ENCODE data around the gene SHROOM3. TPM values are rescaled to one million over a fixed set of nuclear protein-coding genes. Genes with fewer than 3 reads are reported as not detected.

Gene SHROOM3
- total and polyA plus RNA-seq, 10 donors, result 0.37 to 23.9 (median 8.3) TPM

DNA sequence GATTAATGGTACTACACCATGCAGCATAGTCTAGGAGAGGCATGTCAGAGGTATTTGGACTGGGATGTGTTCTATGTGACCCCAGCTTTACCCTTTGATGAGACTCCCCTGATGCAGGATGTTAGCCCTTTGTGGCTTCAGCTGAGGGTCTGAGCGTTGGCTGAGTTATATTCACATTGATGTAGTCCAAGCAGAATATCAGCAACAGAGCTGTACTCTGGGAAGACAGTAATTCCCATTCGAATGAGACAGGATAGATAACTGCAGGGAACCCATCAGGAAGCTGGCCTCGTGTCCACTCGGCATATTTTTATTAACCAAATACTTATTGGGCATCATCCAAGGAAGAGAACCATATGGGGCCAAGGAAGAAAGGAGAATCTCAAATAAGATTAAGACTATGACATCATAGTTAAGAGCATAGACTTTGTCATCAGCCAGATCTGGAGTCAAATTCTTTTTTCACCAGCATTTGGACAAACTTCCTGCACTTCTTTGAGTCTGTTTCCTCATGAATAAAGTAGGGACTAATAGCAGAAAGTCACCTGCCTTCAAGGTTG, 264.8 kb downstream of the SHROOM3 start:
- Histone ChIP-seq H3K9me3 (no peaks in the 10 kb centered on the region), H3K27ac (no peak overlapping the region), H3K27me3 (replicated peaks in 1 of 7) (peaks cover 0 to 21% (median 0%) of the 10 kb centered on the region in 7 donors), H3K4me1 (no peaks in the 10 kb centered on the region), H3K4me3 (no peak overlapping the region), H3K36me3 (no peaks in the 10 kb centered on the region)
- intact Hi-C loops (cut with DNase I; ENCODE audit: low total_unique reads), result no loop called here
- TF ChIP-seq, protein P1, sequence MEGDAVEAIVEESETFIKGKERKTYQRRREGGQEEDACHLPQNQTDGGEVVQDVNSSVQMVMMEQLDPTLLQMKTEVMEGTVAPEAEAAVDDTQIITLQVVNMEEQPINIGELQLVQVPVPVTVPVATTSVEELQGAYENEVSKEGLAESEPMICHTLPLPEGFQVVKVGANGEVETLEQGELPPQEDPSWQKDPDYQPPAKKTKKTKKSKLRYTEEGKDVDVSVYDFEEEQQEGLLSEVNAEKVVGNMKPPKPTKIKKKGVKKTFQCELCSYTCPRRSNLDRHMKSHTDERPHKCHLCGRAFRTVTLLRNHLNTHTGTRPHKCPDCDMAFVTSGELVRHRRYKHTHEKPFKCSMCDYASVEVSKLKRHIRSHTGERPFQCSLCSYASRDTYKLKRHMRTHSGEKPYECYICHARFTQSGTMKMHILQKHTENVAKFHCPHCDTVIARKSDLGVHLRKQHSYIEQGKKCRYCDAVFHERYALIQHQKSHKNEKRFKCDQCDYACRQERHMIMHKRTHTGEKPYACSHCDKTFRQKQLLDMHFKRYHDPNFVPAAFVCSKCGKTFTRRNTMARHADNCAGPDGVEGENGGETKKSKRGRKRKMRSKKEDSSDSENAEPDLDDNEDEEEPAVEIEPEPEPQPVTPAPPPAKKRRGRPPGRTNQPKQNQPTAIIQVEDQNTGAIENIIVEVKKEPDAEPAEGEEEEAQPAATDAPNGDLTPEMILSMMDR (IDR thresholded peaks at IDR 0.05 in 8 of 11, conservative IDR thresholded peaks at IDR 0.05 in 3 of 11), result no peak
- TF ChIP-seq POLR2A (IDR thresholded peaks at IDR 0.05) (no peak), POLR2AphosphoS5 (IDR thresholded peaks at IDR 0.05) (no peak)
- 59 to 94% (median 76%) methylated on average over 4 of the region's 4 CpGs for WGBS, 5 donors
- no peak for DNase-seq

DNA sequence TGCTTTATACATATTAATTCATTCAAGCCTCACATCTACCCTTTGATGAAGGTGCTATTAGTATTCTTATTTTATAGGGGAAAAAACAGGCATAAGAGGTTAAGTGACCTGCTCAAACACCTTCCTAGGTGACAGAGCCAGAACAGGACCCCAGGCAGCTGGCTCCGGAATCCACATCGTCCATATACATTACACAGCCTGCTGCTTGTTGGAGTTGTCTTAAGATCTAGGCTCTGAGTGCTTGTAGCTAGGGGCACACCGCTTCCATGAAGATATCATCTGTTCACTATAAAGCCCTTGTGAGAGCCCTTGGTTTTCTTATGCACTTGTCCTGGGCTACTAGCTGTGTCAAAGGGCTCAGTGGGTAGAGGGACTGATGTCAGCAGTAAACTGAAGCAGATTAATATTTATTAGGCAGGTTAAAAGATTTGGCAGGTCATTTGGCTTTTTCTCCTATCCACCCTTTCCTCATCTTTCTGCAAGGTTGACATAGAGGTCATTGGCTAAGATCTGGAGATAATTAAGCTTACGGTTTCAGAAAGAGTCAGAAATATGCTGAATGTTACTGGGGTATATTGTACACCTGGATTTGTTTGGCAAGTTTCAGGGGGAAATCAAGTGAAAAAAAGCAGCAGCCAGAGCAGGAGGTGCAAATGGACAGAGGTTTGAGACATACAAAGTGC, 267.6 kb downstream of the SHROOM3 start:
- intact Hi-C loops (cut with DNase I; ENCODE audit: low total_unique reads), result no loop called here
- Histone ChIP-seq H3K4me1 (no peaks in the 10 kb centered on the region), H3K27ac (peak overlapping the region in 4 of 8 donors; percentile 6 to 66 (median 44)), H3K36me3 (no peaks in the 10 kb centered on the region), H3K27me3 (replicated peaks in 1 of 7) (no peaks in the 10 kb centered on the region), H3K4me3 (no peak overlapping the region), H3K9me3 (no peaks in the 10 kb centered on the region)
- TF ChIP-seq POLR2AphosphoS5 (IDR thresholded peaks at IDR 0.05) (no peak), POLR2A (IDR thresholded peaks at IDR 0.05) (no peak)
- TF ChIP-seq, protein P1 (IDR thresholded peaks at IDR 0.05 in 8 of 11, conservative IDR thresholded peaks at IDR 0.05 in 3 of 11), result no peak
- 78 to 94% (median 89%) methylated on average over 4 of the region's 4 CpGs for WGBS, 5 donors
- DNase-seq, result no peak

DNA sequence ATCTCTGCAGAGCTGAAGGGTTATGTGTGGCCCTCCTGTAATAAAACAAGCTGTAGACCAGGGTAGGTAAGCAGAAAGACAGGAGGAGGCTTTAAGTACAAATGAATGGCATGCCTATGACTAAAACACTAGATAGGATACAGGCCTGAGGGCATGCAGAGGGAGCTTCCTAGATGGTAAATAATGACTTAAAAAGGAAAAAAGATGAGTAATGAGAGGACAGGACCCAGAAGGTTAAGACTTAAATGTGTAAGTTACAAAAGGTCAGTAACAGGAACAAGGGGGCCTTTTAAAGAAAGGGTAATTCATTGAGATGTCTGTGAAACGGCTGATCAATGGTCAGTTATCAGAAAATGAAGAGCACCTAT, 268.1 kb downstream of the SHROOM3 start:
- intact Hi-C loops (cut with DNase I; ENCODE audit: low total_unique reads), result no loop called here
- 57 to 87% (median 71%) methylated on average over 1 of the region's 1 CpG for WGBS, 5 donors
- TF ChIP-seq POLR2A (IDR thresholded peaks at IDR 0.05), result no peak
- TF ChIP-seq POLR2AphosphoS5 (IDR thresholded peaks at IDR 0.05), result no peak
- TF ChIP-seq, protein P1 (IDR thresholded peaks at IDR 0.05 in 8 of 11, conservative IDR thresholded peaks at IDR 0.05 in 3 of 11), result no peak
- Histone ChIP-seq H3K9me3 (no peaks in the 10 kb centered on the region), H3K27ac (peak overlapping the region in 4 of 8 donors; percentile 6 to 66 (median 44)), H3K36me3 (no peaks in the 10 kb centered on the region), H3K4me3 (no peak overlapping the region), H3K27me3 (replicated peaks in 1 of 7) (no peaks in the 10 kb centered on the region), H3K4me1 (no peaks in the 10 kb centered on the region)
- no peak for DNase-seq

DNA sequence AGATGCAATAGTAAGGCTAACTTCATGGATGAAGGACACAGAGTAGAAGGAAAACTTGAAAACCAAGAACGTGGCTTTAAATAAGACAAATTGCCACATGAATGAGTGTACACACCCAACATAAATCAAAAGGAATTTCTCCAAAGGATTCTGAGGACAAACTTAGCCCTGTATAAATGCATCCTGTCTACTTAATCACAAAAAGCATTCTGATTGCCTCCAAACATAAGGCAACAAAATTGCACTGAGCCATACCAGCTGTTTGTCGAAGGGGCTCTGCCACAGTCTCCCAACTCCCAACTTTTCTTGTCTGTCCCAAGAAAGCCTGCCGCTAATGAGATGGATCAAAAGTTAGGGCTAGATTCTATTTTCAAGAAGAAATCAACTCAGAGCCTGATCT, 268.6 kb downstream of the SHROOM3 start:
- TF ChIP-seq, protein P1 (IDR thresholded peaks at IDR 0.05 in 8 of 11, conservative IDR thresholded peaks at IDR 0.05 in 3 of 11), result no peak
- peak in 1 of 3 donors; percentile 14 for TF ChIP-seq POLR2AphosphoS5 (IDR thresholded peaks at IDR 0.05)
- WGBS, 5 donors, result 55 to 80% (median 76%) methylated on average over 3 of the region's 3 CpGs
- Histone ChIP-seq H3K9me3 (no peaks in the 10 kb centered on the region), H3K27me3 (replicated peaks in 1 of 7) (no peaks in the 10 kb centered on the region), H3K4me3 (no peak overlapping the region), H3K27ac (peak overlapping the region in 5 of 8 donors; percentile 15 to 66 (median 33)), H3K4me1 (no peaks in the 10 kb centered on the region), H3K36me3 (no peaks in the 10 kb centered on the region)
- intact Hi-C loops (cut with DNase I; ENCODE audit: low total_unique reads), result no loop called here
- no peak for DNase-seq
